B cell (primary cell): ENCODE data around the gene ITPR3. TPM values are rescaled to one million over a fixed set of nuclear protein-coding genes. Genes with fewer than 3 reads are reported as not detected.

Experiments used
- ATAC-seq: fragments of 200-7000 bp; cut with Tn5 transposase; one replicate; pipeline ENCODE4 v1.10.0; 2021; ENCODE audit warnings: low read depth, mild to moderate bottlenecking, moderate number of reproducible peaks, moderate library complexity
- CTCF ChIA-PET: fragments of 350-600 bp; sonication (Branson Sonifier 250); formaldehyde crosslinking; loops from one replicate; lab custom pipeline; 2021; ENCODE audit warnings: antibody characterized with exemption, inconsistent platforms; lab: Charles Lee
- POLR2A ChIA-PET: fragments of 350-600 bp; sonication (Branson Sonifier 250); formaldehyde crosslinking; loops from one replicate; lab custom pipeline; 2021; ENCODE audit warnings: antibody characterized with exemption; lab: Charles Lee
- DNase-seq: peaks from one replicate; pipeline ENCODE4 v3.0.0; 2013
- H2AFZ ChIP-seq: 2 replicates; pipeline ENCODE4 v1.6.1; 2012; ENCODE audit warnings: mild to moderate bottlenecking, low read depth, low read length; ENCODE audit not compliant: insufficient read depth, poor library complexity, severe bottlenecking
- H3K27ac ChIP-seq, 2 donors: 1 replicate in 1 of 2; 2 replicates in 1 of 2; pipeline ENCODE4 v1.5.1; 2012 to 2013; ENCODE audit warnings: low read length in 2 of 2, mild to moderate bottlenecking in 2 of 2, moderate library complexity in 1 of 2
- H3K27me3 ChIP-seq, 4 experiments: fragments of 200-600 bp in 1 of 4; sonication (generic) in 1 of 4; replicated peaks in 1 of 4; 1 replicate in 2 of 4; 2 replicates in 2 of 4; pipeline versions ENCODE4 v1.6.1 to v1.7.0; 2013 to 2016; ENCODE audit warnings: low read length in 3 of 4, mild to moderate bottlenecking in 2 of 4, mixed read lengths in 1 of 4, moderate library complexity in 1 of 4; ENCODE audit not compliant: insufficient read depth in 4 of 4, control insufficient read depth in 3 of 4; ENCODE audit errors: control extremely low read depth in 1 of 4
- H3K36me3 ChIP-seq, 2 experiments: replicated peaks in 1 of 2; 1 replicate in 1 of 2; 2 replicates in 1 of 2; pipeline versions ENCODE4 v1.6.1 to v1.7.1; 2013; ENCODE audit warnings: low read length in 1 of 2; ENCODE audit not compliant: insufficient read depth in 2 of 2, control insufficient read depth in 1 of 2; ENCODE audit errors: control extremely low read depth in 1 of 2, extremely low read depth in 1 of 2
- H3K4me1 ChIP-seq, 2 donors: fragments of 200-600 bp in 1 of 2; sonication (generic) in 1 of 2; 1 replicate in 1 of 2; 2 replicates in 1 of 2; pipeline versions ENCODE4 v1.5.1 to v1.6.1; 2013 to 2017; ENCODE audit warnings: low read length in 2 of 2; ENCODE audit not compliant: control insufficient read depth in 2 of 2, insufficient read depth in 2 of 2
- H3K4me2 ChIP-seq: replicated peaks from 2 replicates; pipeline ENCODE3; 2012; ENCODE audit warnings: mild to moderate bottlenecking, low read depth, low read length; ENCODE audit not compliant: poor library complexity, severe bottlenecking
- H3K4me3 ChIP-seq, 5 experiments: fragments of 200-600 bp in 1 of 5; sonication (generic) in 1 of 5; 1 replicate in 3 of 5; 2 replicates in 2 of 5; pipeline versions ENCODE4 v1.5.1 to v1.7.0; 2011 to 2016; ENCODE audit warnings: low read length in 4 of 5, mild to moderate bottlenecking in 4 of 5, low read depth in 2 of 5, control low read depth in 1 of 5, moderate library complexity in 1 of 5; ENCODE audit not compliant: insufficient read depth in 1 of 5; ENCODE audit errors: control extremely low read depth in 1 of 5, extremely low read depth in 1 of 5
- H3K79me2 ChIP-seq: fragments of 200-600 bp; sonication (generic); one replicate; pipeline ENCODE4 v1.6.0; 2016; ENCODE audit warnings: low read length; ENCODE audit not compliant: control insufficient read depth, insufficient read depth
- H3K9ac ChIP-seq: fragments of 200-600 bp; sonication (generic); 2 replicates; pipeline ENCODE4 v1.6.1; 2017; ENCODE audit warnings: mild to moderate bottlenecking, low read length, moderate library complexity
- H3K9me3 ChIP-seq, 3 donors: one replicate each; pipeline versions ENCODE4 v1.6.1 to v1.7.1; 2013; ENCODE audit warnings: low read length in 2 of 3; ENCODE audit not compliant: control insufficient read depth in 2 of 3, insufficient read depth in 1 of 3; ENCODE audit errors: control extremely low read depth in 1 of 3
- H4K20me1 ChIP-seq: 2 replicates; pipeline ENCODE4 v1.6.0; 2012; ENCODE audit warnings: mild to moderate bottlenecking, low read length; ENCODE audit not compliant: insufficient read depth, control insufficient read depth, poor library complexity, severe bottlenecking
- H3K27ac Mint-ChIP-seq: one replicate; pipeline ENCODE4 v1.8.0; 2021; ENCODE audit warnings: mixed read lengths
- H3K27me3 Mint-ChIP-seq: one replicate; pipeline ENCODE4 v1.8.0; 2021; ENCODE audit warnings: mixed read lengths
- H3K4me1 Mint-ChIP-seq: one replicate; pipeline ENCODE4 v1.8.0; 2021; ENCODE audit warnings: mixed read lengths
- H3K4me3 Mint-ChIP-seq: one replicate; pipeline ENCODE4 v1.8.0; 2021; ENCODE audit warnings: mixed read lengths
- H3K9me3 Mint-ChIP-seq: one replicate; pipeline ENCODE4 v1.8.0; 2022; ENCODE audit warnings: mixed read lengths; ENCODE audit not compliant: insufficient read depth
- CTCF ChIP-seq: fragments of 200-600 bp; IDR thresholded peaks from one replicate; pipeline ENCODE4 v1.8.0; 2022; ENCODE audit warnings: antibody characterized with exemption, mild to moderate bottlenecking
- EZH2 ChIP-seq: IDR thresholded peaks from 2 replicates; pipeline ENCODE4 v1.6.1; 2012; ENCODE audit warnings: borderline replicate concordance, low read depth, mild to moderate bottlenecking, moderate library complexity, low read length; ENCODE audit not compliant: insufficient read depth, poor library complexity, severe bottlenecking
- WGBS: methylation state at CpG from one replicate; pipeline ENCODE4 v1.1.5; 2013; ENCODE audit warnings: missing lambda C conversion rate; ENCODE audit not compliant: insufficient coverage; 5-methylcytosine and 5-hydroxymethylcytosine counted together
- intact Hi-C: fragments of 100-400 bp; cut with micrococcal nuclease; formaldehyde crosslinking; loops from one replicate; pipeline ENCODE4 v1.10.0; 2022
- polyA plus RNA-seq: library from polyadenylated mRNA; depleted of rRNA; stranded (reverse); fragments of >200 nt; gene quantifications from 2 replicates; pipeline ENCODE4 v1.2.3, GENCODE V29; 2012
- total RNA-seq, 2 donors: library from RNA; stranded (reverse); fragments of 120-200 nt in 1 of 2; gene quantifications; 1 replicate in 1 of 2; 2 replicates in 1 of 2; pipeline versions ENCODE4 v1.2.3 to v1.2.4, GENCODE V29; 2013 to 2022

Gene ITPR3
- total and polyA plus RNA-seq, 2 donors (not counting 1 experiment from before 2014, with no cell fraction given), result 61.9 to 67.6 TPM

- DNase-seq (peak; percentile 40), ATAC-seq (peak; percentile 68)
- H3K27ac ChIP-seq, result no peak overlapping the region
- H3K36me3 ChIP-seq, result no peaks in the 10 kb centered on the region
- no peak overlapping the region for H3K9ac ChIP-seq
- Mint-ChIP-seq H3K9me3 (no peaks in the 10 kb centered on the region), H3K27me3 (peaks cover 29% of the 10 kb centered on the region), H3K27ac (no peak overlapping the region), H3K4me1 (peaks cover 26% of the 10 kb centered on the region), H3K4me3 (peak overlapping the region; percentile 32)
- WGBS, result no CpG with 5 or more reads among the region's 1 CpG
- H3K9me3 ChIP-seq, result no peaks in the 10 kb centered on the region
- no peak for TF ChIP-seq EZH2
- TF ChIP-seq CTCF, result no peak
- no peak overlapping the region for H2AFZ ChIP-seq
- CTCF ChIA-PET, result interaction anchor here (1.3 kb wide), 1 partner anchor 9 kb away, joined by 4 read pairs; the partner anchor contains the start of gene UQCC2
- peaks cover 11 to 14% of the 10 kb centered on the region in 2 donors for H3K4me1 ChIP-seq
- H3K27me3 ChIP-seq, result no peaks in the 10 kb centered on the region
- POLR2A ChIA-PET, result no interaction called here
- intact Hi-C loops, result loop anchor here (1.0 kb wide), 1 partner anchor 10 kb away; the partner anchor contains the start of gene UQCC2
- H3K79me2 ChIP-seq, result no peaks in the 10 kb centered on the region
- H3K4me3 ChIP-seq, result no peak overlapping the region
- peak overlapping the region; percentile 20 for H3K4me2 ChIP-seq
- no peaks in the 10 kb centered on the region for H4K20me1 ChIP-seq
Measured at GRCh38 chr6:33720998-33721397, 99.9 kb downstream of the ITPR3 start.

GRCh38 chr6:33721508-33721907, 100.4 kb downstream of the ITPR3 start:
- WGBS, result no CpG with 5 or more reads among the region's 5 CpGs
- Mint-ChIP-seq H3K27ac (peak overlapping the region; percentile 5), H3K4me3 (peak overlapping the region; percentile 29), H3K9me3 (no peaks in the 10 kb centered on the region), H3K4me1 (peaks cover 26% of the 10 kb centered on the region), H3K27me3 (peaks cover 30% of the 10 kb centered on the region)
- Histone ChIP-seq H3K27me3 (no peaks in the 10 kb centered on the region), H3K4me2 (peak overlapping the region; percentile 20), H4K20me1 (no peaks in the 10 kb centered on the region), H3K9ac (no peak overlapping the region), H2AFZ (no peak overlapping the region), H3K79me2 (no peaks in the 10 kb centered on the region), H3K4me1 (peaks cover 11 to 14% of the 10 kb centered on the region in 2 donors), H3K36me3 (no peaks in the 10 kb centered on the region), H3K9me3 (no peaks in the 10 kb centered on the region), H3K27ac (no peak overlapping the region), H3K4me3 (peak overlapping the region in 1 of 5 experiments; percentile 1)
- DNase-seq (no peak), ATAC-seq (peak; percentile 36)
- intact Hi-C loops, result loop anchor here (1.0 kb wide), 1 partner anchor 10 kb away; the partner anchor contains the start of gene UQCC2
- ChIA-PET POLR2A (no interaction called here), CTCF (interaction anchor here (1.2 to 1.3 kb wide), 2 partner anchors 10 to 16 kb away, joined by 3 to 4 read pairs; partner anchors contain the start of gene UQCC2)
- no peak for TF ChIP-seq EZH2
- TF ChIP-seq CTCF, result no peak
